Activated CD4-positive, alpha-beta T cell treated with anti-CD3 and anti-CD28 coated beads, Interleukin-2, Interleukin-6, amounts not matched to agents 100 ng/mL and 50 ng/mL, durations not matched to agents 16 hours and 8 hours (primary cell): ENCODE measurements around the gene ERP44.
"Not testable (repeated sequence)": the region's sequence is repeated elsewhere in the genome, so short reads cannot be mapped to it uniquely, and the experiment has no call there.

Experiments used
- DNase-seq: peaks from one replicate; pipeline ENCODE4 v3.0.0-alpha.2; 2020

The ERP44 gene

DNA sequence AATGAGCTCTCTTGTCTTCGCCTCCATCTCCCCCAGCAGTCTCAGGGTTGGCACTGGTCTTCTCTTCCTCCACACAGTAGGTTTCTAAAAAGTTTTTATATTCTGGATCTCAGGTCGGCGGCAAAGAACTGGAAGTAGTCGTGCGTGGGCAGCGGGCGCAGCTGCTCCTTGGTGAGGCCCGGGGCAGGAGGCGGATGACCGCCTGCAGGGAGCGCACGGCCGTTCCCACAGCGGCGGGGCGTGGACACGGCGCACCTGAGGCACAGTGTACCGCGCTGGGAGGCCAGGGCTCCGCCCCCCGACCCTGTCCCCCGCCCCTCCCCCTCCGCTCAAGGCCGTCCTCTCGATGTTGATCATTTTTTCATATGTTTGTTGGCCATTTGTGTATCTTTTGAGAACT lies 99.9 kb downstream of the ERP44 start:
- DNase-seq: no peak

DNA sequence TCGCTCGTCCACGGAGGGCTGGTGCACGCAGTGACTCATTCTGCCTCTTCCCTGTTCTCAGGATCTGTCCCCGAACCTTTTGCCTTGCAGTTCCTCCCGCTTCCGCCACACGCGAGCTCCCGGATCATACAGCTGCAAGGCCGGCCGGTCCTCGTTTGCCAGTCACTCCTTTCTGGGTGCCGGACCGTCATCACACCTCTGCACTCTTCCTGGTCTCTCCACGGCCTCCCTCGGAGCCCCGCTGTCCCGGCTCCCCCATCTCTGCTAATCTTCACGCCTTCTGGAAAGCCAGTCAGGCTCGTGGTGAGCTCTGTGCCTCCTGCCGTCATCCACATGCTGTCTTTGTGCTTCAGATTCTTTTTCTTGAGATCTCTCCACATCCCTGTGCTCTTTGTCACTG lies 100.5 kb downstream of the ERP44 start:
- no peak for DNase-seq

DNA sequence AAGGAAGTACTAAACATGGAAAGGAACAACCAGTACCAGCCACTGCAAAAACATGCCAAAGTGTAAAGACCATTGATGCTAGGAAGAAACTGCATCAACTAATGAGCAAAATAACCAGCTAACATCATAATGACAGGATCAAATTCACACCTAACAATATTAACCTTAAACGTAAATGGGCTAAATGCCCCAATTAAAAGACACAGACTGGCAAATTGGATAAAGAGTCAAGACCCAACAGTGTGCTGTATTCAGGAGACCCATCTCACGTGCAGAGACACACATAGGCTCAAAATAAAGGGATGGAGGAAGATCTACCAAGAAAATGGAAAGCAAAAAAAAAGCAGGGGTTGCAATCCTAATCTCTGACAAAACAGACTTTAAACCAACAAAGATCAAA lies 108.3 kb downstream of the ERP44 start:
- not testable (repeated sequence) for DNase-seq

DNA sequence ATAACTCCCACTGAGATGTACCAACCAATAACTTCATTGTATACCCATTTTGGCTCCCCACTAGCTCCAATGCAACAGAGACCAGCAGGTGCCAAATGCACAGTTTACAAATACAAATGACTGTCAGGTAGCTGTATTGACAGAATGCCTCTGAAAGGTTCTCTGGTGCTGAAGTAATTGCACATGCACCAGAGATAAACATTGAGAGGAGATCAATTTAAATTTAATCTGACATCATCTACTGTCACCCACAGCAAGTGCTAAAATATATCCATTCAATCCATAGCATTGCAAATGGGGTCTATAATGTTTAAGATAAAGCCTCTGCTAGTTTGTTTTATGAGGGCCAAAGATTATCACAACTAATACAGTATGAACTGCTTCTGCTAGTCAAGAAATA lies 112.2 kb downstream of the ERP44 start:
- DNase-seq: no peak

DNA sequence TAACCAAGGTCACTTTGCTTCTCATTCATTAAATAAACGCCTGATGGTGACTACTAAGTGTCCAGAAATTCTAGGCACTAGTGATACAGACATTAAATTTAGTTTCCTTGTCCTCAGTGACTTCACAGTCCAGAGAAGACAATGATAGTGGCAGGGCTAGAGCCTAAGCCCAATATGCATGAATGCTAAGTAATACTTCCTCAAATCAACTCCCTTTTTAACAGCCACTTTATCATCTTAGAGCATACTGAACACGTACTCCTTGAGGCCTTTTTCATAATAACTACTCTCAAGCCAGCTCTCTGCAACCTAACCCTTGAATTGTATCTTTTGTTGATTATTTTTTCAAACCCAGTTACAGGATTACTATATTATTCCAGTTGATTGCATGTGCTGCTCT lies 118.2 kb downstream of the ERP44 start:
- no peak for DNase-seq

DNA sequence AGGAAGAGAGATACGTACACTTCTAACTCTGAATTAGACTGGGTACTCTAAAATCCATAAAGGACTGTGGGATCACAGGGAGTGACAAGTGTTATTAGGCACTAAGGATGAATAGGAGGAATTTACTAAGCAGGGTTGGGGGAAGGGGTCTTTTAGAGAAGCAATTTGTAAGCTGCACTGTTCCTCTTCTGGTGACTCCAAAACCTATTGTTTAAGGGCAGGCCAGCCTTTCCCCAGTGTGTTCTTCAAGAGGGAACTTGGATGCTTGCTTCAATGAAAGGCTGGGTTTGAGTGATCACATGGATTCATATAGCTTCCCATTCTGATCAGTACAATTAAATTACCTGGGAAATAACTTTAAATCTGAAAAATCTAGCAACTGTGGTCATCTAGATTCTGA lies 120.6 kb downstream of the ERP44 start:
- no peak for DNase-seq

DNA sequence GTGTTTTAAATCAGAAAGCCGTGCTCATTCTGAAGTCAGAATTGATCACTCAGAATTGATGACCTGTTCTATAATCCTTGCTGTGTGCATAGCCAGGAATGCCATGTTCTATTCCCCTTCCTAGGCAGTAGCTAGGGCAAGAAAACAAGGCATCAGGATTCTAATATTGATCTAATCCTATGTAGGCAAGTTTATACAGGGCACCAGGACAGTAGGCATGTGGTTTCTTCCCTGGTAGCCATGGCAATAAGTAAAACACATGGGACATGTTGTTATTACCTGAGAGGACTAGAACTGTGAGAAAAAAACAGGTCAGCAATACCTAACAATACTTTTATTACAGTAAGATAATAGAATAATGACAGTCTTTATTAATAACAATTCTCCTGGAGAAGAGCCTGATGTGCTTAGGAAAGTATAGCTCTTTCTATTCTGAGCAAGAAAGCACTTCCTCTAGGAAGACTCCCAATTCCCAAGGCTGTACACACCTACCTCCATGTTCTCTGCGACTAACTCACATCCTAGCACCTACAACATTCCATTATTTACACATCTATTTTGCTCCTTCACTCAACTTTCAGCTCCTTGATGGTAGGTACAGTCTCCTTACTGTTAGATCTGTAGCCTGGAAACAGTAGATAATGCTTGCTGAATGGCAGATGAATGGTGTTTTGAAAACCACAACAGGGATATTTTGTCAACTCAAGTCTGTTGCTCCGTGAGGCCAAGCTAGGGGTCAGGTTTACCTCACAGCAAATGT lies 121.6 kb downstream of the ERP44 start:
- DNase-seq: no peak

DNA sequence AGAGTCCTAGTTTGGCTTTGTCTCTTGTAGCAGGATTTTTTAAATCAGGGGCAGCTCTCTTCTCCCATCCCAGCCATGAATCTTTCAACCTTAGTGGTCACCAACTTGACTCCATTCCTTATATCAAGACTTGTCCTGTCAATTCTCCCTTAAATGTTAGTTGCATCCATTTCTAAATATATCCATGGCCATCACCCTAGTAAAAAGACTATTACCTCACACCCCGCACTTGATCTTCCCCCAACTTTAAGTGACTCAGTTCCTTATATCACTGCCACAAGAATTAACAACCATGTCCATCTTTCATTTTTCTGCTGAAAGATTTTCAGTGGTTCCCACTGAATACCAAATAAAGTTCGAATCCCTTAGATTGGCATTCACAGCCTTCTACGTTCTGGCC lies 125.3 kb downstream of the ERP44 start:
- no peak for DNase-seq

DNA sequence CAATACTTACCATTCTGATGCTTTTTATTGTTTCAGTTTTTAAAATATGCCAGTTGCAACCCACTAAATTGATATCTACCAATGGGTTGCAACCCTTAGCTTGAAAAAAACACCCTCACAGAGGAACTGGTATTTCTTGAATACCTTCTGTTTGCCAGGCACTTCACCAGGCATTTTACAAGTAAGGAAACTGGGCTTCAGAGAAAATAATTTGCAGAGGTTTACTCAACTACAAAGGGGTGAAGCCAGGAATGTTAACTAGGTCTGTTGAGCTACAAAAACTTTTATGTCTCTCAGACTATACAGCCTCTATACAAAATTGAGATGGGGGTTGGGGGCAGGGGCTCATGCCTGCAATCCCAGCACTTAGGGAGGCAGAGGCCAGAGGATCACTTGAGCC lies 127.4 kb downstream of the ERP44 start:
- no peak for DNase-seq

DNA sequence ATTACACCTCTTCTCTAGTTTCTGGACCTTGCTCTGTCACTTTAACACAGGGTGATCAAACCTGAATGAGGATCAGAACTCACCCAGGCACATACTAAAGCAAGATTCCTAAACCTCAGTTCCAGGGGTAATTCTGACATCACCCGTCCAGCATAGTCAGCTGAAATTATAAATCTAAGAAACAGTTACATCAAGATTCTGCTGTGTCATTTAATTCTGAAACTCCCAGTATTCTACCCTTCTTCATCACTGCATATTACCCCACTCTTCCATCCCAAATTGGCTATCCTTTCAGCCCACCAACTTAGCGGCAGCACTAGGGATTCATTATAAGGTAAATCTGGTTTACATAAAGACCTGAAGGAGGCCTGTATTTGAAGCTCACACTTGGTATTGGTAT lies 128.3 kb downstream of the ERP44 start:
- DNase-seq: no peak

DNA sequence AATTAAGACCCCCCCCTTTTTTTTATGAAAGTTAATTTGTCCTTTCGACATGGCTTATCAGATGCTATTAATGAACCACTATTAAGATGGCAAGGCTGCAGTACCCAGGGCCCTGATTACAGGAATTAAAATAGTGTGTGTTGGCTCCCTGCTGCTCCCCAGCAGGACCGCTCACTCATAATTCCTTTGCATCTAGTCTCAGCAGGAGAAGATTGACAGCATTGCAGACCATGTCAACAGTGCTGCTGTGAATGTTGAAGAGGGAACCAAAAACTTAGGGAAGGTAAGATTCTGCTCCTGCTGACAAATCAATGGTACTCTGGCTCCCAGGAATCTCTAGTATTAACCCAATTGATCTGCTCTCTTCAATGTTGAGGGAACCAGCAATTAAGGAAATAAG lies 131.3 kb downstream of the ERP44 start:
- no peak for DNase-seq

DNA sequence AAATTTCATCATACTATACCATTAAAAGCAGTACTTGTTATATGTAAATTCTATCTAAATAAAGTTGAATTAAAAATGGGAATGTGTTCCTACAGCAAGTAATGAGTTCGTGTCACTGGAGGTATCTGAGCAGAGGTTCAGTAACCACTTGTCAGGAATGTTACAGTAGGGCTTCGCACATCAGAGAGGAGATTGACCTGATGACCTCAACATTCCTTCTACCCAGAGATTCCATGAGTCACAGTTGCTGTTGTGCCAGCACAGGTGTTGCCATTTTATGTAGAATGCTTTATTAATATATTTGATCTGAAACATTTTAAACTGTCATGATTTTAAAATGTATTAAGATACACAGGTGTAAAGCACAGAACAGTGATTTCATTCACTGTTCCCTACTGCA lies 132.1 kb downstream of the ERP44 start:
- no peak for DNase-seq

DNA sequence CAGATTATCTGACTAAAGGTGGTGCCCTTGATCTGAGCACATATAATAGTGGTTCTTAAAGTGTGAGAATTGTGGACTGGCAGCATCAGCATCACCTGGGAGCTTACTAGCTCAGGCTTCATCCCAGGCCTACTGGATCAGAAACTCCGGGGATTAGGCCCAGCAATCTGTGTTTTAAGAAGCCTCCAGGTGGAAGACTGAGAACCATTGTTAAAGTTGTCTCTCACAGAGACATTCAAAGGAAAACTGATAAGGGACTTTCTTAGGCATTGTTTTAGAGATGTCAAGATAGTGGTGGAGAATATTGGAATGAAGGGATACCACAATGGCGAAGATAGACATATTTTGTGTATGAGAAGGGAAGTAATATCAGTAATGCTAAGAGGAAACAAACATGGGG lies 132.8 kb downstream of the ERP44 start:
- no peak for DNase-seq

DNA sequence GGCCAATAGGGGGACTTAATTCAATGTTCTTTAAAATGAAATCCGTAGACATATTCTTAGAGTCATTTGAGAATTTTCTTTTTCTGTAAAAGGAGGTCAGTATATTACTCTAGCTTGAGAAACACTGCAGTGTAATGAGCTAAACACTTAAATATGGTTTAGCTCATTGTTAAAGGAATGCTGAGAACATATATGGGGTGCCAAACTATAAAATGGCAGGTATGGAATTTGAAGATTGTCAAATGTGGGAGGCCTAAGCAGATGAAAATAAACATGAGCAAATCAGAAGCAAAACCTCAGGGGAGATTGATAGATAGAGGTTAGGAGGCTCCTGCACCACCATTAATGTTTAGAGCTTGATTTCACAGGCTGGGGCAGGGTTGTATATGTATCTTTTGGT lies 134.5 kb downstream of the ERP44 start:
- no peak for DNase-seq

DNA sequence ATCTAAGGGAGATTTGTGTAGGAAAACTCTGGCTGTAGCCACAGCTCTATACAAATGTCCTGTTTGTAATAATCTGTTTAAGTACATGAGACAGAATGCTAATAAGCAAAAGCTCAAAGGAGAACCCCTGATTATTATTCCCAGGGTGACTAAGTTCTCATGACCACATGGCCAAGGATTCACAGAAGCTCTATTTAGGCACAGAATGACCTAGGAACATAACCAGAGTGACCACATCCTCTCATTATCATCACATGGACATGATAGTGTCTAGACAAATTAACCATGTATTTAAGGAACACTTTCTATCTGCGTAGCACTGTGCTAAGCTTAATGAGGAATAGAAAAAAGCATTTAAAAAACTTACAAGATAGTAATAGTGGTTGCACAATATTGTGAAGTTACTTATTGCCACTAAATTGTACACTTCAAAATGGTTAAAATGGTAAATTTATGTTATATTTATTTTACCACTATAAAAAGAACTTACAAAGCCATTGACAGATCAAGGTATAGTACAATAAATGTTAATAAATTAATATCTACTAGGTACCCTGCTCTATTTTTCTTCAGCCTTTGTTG lies 136.0 kb downstream of the ERP44 start:
- DNase-seq: no peak

DNA sequence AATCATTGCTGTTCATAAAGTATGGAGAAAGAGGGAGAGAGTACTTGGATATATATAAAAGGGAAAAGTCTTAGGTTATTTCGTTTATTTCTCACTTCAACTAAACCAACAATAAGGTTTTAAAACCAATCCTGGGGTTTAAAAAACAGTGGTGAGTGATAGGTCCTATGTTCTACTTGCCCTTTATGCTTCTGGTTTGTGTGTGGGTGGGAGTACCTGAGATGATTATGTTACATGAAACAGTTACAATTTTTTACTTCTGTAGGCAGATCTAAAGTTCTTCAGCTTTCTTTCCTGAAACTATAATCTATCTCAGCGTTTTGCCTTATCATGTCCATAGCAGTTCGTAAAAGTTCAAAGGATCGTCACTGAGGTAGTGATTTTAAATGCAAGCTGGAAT lies 143.2 kb downstream of the ERP44 start:
- no peak for DNase-seq

DNA sequence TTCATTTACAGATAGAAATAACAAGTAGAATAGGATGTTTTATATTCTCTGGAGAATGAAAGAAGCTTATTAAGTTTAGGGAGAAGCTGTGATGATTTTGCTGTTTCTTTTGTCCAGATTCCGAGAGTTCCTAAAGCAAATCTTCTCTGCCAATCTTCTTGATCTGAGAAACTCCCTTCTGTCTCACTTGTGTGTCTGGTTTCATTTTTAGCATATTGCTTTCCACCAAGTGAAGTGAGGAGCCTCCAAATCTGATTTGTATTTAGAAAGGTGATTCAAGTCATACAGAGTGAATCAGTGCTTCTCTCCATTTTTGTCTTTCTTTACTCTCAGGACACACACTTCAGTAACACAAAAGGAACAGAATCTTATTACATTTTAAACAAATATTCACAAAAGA lies 144.0 kb downstream of the ERP44 start:
- DNase-seq: peak; percentile 72

DNA sequence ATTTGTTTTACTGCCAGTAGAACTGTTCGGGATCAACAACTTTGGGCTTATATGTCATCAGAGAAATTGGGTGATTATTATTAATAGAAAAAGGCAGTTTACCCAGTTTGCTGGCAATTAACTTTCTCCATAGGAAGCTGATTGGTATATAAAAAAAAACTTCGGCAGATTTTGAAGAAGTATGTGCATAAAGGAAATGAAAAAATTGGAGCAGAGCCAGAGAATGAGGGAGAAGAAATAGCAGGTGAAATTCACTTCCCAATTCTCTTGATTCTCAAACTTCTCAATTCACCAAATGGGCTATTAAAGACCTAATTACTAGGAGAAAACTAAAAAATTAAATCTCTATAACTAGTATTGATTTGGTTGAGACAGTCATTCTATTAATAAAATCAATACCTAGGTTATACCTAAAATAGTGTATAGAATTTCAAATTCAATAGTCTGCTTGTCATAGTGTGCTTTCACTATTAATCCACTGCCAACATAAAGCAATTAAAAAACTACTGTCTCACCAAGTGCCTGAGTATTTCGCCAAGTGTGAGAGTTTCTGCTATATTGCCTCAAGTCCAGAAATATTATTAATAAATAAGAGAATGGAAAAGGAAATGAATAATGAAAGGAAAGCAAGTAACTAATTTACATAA lies 144.8 kb downstream of the ERP44 start:
- peak; percentile 35 for DNase-seq

DNA sequence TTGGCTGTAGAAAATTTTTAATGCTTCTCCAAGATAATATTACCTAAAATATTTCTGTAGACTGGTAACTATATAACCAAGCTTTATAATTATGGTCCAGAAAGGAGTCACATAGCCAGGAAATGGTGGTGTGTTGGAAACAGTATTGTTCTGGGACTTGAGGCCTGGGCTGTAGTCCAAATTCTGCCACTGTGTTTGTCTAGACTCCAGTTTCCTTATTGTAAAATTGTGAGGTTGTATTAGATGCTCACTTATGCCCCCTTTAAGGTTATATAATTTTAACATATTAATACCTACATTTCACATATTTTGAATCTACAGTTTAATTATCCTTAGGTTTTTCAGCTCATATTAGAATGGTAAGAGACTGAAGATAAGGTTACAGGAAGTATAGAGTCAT lies 149.9 kb downstream of the ERP44 start:
- no peak for DNase-seq

DNA sequence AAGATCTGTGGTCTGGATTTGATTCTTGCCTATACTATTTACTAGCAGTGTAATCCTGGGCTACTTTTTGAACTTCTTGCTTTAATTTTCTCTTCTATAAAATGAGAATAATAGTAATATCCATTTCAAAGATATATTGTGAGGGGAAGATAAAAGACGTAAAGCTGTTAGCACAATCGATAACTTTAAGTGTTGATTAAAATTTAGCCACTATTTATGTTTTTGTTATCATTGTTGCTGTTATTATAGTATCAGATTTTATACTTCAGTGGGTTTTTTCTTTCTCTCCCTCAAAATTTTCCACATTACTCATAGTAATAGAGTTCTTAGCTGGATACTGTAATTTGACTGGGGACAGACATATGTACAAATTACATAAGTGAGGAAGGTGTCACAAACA lies 150.3 kb downstream of the ERP44 start:
- DNase-seq: no peak

DNA sequence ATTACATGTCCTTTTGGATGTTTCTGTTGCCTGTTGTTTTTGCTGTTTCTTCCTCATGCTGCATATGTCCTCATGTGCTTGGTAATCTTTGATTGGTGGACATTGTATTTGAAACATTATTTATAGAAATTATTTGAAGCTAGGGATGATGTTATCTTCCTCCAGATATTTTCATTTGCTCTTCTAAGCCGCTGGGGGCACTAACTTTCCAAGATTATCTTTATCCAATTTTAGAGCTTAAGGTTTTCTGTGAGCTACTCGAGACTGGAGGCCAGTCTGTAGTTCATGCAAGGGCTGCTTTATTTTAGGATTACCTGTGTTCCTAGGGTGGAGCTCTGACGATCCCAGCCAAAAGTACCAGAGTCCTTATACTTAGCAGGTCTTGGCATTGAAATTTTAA lies 151.4 kb downstream of the ERP44 start:
- no peak for DNase-seq

DNA sequence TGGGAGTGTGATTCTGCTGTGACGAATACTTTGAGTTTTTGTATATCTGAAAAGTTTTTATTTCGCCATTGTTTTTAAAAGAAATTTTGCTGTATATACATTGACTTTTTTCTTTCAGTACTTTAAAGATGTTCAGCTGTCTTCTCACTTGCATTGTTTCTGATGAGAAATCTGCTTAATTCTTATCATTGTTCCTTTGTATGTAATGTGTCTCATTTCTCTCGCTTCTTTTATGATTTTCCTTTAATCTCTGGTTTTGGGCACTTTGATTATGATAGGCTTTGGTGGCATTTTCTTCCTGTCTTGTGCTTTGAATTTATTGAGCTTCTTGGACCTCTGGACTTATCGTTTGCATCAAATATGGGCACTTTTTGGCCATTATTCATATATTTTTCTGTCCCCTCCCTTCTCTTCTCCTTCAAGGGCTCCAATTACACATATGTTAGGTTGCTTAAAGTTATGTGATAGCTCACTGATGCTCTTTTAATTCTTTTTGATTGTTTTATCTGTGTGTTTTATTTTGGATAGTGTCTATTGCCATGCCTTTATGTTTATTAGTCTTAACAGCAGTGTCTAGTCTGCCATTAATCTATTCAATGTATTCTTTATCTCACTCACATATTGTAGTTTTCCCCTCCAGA lies 161.7 kb downstream of the ERP44 start:
- no peak for DNase-seq

DNA sequence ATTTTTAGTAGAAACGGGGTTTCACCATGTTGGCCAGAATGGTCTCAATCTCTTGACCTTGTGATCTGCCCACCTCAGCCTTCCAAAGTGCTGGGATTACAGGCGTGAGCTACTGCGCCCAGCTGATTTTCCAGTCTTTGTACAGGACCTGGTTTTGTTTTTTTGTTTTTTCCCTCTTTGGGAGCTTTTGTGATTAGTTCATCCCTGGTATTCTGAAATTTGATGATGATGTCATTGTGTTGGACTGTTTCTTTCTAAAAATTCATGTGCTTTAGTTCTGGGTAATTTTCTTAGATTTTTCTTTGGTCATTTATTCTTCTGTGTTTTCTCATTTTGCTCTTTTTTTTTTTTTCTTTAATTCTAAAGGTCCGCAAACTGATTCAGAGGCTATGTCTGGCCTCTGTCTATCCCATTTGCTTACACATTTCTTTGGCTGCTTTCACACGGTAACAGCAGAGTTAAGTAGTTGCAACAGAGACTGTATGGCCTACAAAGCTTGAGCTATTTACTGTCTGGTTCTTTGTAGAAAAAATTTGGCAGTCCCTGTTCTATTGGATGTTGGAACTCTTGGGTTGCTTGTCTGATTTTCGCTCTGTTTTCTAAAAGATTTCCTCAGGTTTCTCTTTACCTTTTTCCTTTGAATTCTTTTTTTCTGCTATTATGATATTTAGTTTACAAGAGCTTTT lies 167.5 kb downstream of the ERP44 start:
- DNase-seq: no peak

DNA sequence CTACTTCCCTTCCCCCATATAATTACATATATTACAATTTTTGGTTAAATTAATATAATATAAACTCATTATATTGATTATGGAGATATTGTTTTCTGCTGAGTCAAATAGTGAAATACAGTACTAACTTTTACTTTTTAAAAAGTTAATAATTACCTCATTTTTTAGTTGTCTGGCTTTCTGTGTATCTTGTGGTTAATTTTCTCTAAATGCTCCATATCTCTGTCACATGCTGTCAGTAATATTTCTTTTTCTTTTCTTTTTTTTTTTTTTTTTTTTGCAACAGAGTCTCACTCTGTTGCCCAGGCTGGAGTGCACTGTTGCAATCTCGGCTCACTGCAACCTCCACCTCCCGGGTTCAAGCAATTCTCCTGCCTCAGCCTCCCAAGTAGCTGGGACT lies 169.1 kb downstream of the ERP44 start:
- DNase-seq: no peak
